H1 (cell line): ENCODE results near the gene GCGR. TPM values are rescaled to one million over a fixed set of nuclear protein-coding genes. Genes with fewer than 3 reads are reported as not detected.

Source experiments
- ATF2 ChIP-seq: IDR thresholded peaks from 2 replicates; pipeline ENCODE4 v1.6.1; 2012; ENCODE audit warnings: low read length, inconsistent platforms
- KDM4A ChIP-seq: IDR thresholded peaks from one replicate; pipeline ENCODE4 v1.7.1; 2012; ENCODE audit warnings: low read depth, mild to moderate bottlenecking, moderate library complexity, low read length, inconsistent platforms; ENCODE audit not compliant: severe bottlenecking
- SIRT6 ChIP-seq: IDR thresholded peaks from one replicate; pipeline ENCODE4 v1.7.1; 2012; ENCODE audit warnings: low read length, inconsistent platforms
- TAF7 ChIP-seq: optimal IDR thresholded peaks from 2 replicates; pipeline ENCODE3; 2011; ENCODE audit warnings: low read depth, mild to moderate bottlenecking, inconsistent platforms, low read length, moderate library complexity, borderline replicate concordance
- polyA plus RNA-seq, 7 experiments: library from polyadenylated mRNA; depleted of rRNA in 3 of 7; stranded (reverse) in 5 of 7; unstranded in 2 of 7; fragments of >200 nt in 5 of 7; fragments of 200-250 nt in 2 of 7; gene quantifications; 1 replicate in 5 of 7; 2 replicates in 1 of 7; 4 replicates in 1 of 7; pipeline versions ENCODE4 v1.2.1 to v1.2.3, GENCODE V29; 2011 to 2013; ENCODE audit warnings: missing spikeins in 2 of 7, mixed read lengths in 2 of 7
- total RNA-seq: library from RNA; stranded (reverse); fragmentation: NEBNext Ultra II Directional; extraction: Animal tissue kit (Norgen Biotek cat#: 25700); gene quantifications from 2 replicates; pipeline ENCODE4 v1.2.1, GENCODE V29; 2021

GCGR gene
- total and polyA plus RNA-seq, 2 of the 8 experiments (the other 6 are each of a cell fraction or from before 2014, with no cell fraction given), result 0.44 to 0.56 TPM

GRCh38 chr17:81863123-81863675, 59.2 kb downstream of the GCGR start (continued):
- TF ChIP-seq ATF2 (no peak), SIRT6 (no peak), TAF7 (no peak), KDM4A (no peak)

Other genes starting within 250 kb of the GCGR start
- gene NPLOC4, start 167.0 kb upstream of the GCGR start, total RNA-seq, result 79.8 and 92.7 TPM in 2 replicates
- gene NPLOC4, start 167.0 kb upstream of the GCGR start, polyA plus RNA-seq (2011; rRNA removed), result 70.7 and 75.0 TPM in 2 replicates
- 0.96 and 0.99 TPM in 2 replicates for gene TSPAN10, start 167.0 kb upstream of the GCGR start, total RNA-seq
- 0.83 and 1.1 TPM in 2 replicates for gene TSPAN10, start 167.0 kb upstream of the GCGR start, polyA plus RNA-seq (2011; rRNA removed)
- gene PDE6G, start 147.6 kb upstream of the GCGR start, total RNA-seq, result 5.8 and 6.4 TPM in 2 replicates
- 12.9 and 15.1 TPM in 2 replicates for gene PDE6G, start 147.6 kb upstream of the GCGR start, polyA plus RNA-seq (2011; rRNA removed)
- gene OXLD1, start 137.5 kb upstream of the GCGR start, total RNA-seq, result 35.9 and 41.5 TPM in 2 replicates
- 61.9 and 97.9 TPM in 2 replicates for gene OXLD1, start 137.5 kb upstream of the GCGR start, polyA plus RNA-seq (2011; rRNA removed)
- 38.6 and 39.8 TPM in 2 replicates for gene CCDC137, start 137.4 kb upstream of the GCGR start, total RNA-seq
- gene CCDC137, start 137.4 kb upstream of the GCGR start, polyA plus RNA-seq (2011; rRNA removed), result 17.6 and 23.3 TPM in 2 replicates
- gene ARL16, start 120.4 kb upstream of the GCGR start, total RNA-seq, result 37.0 and 41.8 TPM in 2 replicates
- 60.8 and 64.2 TPM in 2 replicates for gene ARL16, start 120.4 kb upstream of the GCGR start, polyA plus RNA-seq (2011; rRNA removed)
- gene HGS, start 120.1 kb upstream of the GCGR start, total RNA-seq, result 78.8 and 80.8 TPM in 2 replicates
- 99.7 and 144 TPM in 2 replicates for gene HGS, start 120.1 kb upstream of the GCGR start, polyA plus RNA-seq (2011; rRNA removed)
- gene MRPL12, start 100.8 kb upstream of the GCGR start, total RNA-seq, result 120 and 131 TPM in 2 replicates
- 141 and 190 TPM in 2 replicates for gene MRPL12, start 100.8 kb upstream of the GCGR start, polyA plus RNA-seq (2011; rRNA removed)
- 22.2 and 25.3 TPM in 2 replicates for gene SLC25A10, start 91.9 kb upstream of the GCGR start, total RNA-seq
- 43.0 and 60.9 TPM in 2 replicates for gene SLC25A10, start 91.9 kb upstream of the GCGR start, polyA plus RNA-seq (2011; rRNA removed)
- gene MCRIP1, start 29.1 kb downstream of the GCGR start, total RNA-seq, result 103 and 115 TPM in 2 replicates
- 151 and 250 TPM in 2 replicates for gene MCRIP1, start 29.1 kb downstream of the GCGR start, polyA plus RNA-seq (2011; rRNA removed)
- gene PPP1R27, start 30.9 kb downstream of the GCGR start, total RNA-seq, result not detected in 2 replicates
- 0.27 and 0.30 TPM in 2 replicates for gene PPP1R27, start 30.9 kb downstream of the GCGR start, polyA plus RNA-seq (2011; rRNA removed)
- gene P4HB, start 56.4 kb downstream of the GCGR start, total RNA-seq, result 374 and 379 TPM in 2 replicates
- 41.4 and 66.6 TPM in 2 replicates for gene P4HB, start 56.4 kb downstream of the GCGR start, polyA plus RNA-seq (2011; rRNA removed)
- 217 and 246 TPM in 2 replicates for gene ARHGDIA, start 67.2 kb downstream of the GCGR start, total RNA-seq
- 62.4 and 155 TPM in 2 replicates for gene ARHGDIA, start 67.2 kb downstream of the GCGR start, polyA plus RNA-seq (2011; rRNA removed)
- gene ALYREF, start 87.4 kb downstream of the GCGR start, total RNA-seq, result 186 and 191 TPM in 2 replicates
- 83.8 and 118 TPM in 2 replicates for gene ALYREF, start 87.4 kb downstream of the GCGR start, polyA plus RNA-seq (2011; rRNA removed)
- gene ANAPC11, start 87.6 kb downstream of the GCGR start, total RNA-seq, result 176 and 182 TPM in 2 replicates
- 963 and 1,221 TPM in 2 replicates for gene ANAPC11, start 87.6 kb downstream of the GCGR start, polyA plus RNA-seq (2011; rRNA removed)
- 0.80 and 1.5 TPM in 2 replicates for gene NPB, start 98.1 kb downstream of the GCGR start, total RNA-seq
- 2.5 and 3.9 TPM in 2 replicates for gene NPB, start 98.1 kb downstream of the GCGR start, polyA plus RNA-seq (2011; rRNA removed)
- 29.9 and 31.0 TPM in 2 replicates for gene PCYT2, start 107.2 kb downstream of the GCGR start, total RNA-seq
- 31.3 and 37.7 TPM in 2 replicates for gene PCYT2, start 107.2 kb downstream of the GCGR start, polyA plus RNA-seq (2011; rRNA removed)
- gene SIRT7, start 114.0 kb downstream of the GCGR start, total RNA-seq, result 16.6 and 18.7 TPM in 2 replicates
- gene SIRT7, start 114.0 kb downstream of the GCGR start, polyA plus RNA-seq (2011; rRNA removed), result 5.8 and 10.3 TPM in 2 replicates
- 26.9 and 27.7 TPM in 2 replicates for gene MAFG, start 123.6 kb downstream of the GCGR start, total RNA-seq
- 25.5 and 36.9 TPM in 2 replicates for gene MAFG, start 123.6 kb downstream of the GCGR start, polyA plus RNA-seq (2011; rRNA removed)
- gene PYCR1, start 133.2 kb downstream of the GCGR start, total RNA-seq, result 127 and 145 TPM in 2 replicates
- 213 and 284 TPM in 2 replicates for gene PYCR1, start 133.2 kb downstream of the GCGR start, polyA plus RNA-seq (2011; rRNA removed)
- gene MYADML2, start 143.1 kb downstream of the GCGR start, total RNA-seq, result 0.17 and 0.26 TPM in 2 replicates
- 0.47 TPM in 2 replicates for gene MYADML2, start 143.1 kb downstream of the GCGR start, polyA plus RNA-seq (2011; rRNA removed)
- 0.76 and 1.1 TPM in 2 replicates for gene NOTUM, start 157.0 kb downstream of the GCGR start, total RNA-seq
- 0.45 and 1.1 TPM in 2 replicates for gene NOTUM, start 157.0 kb downstream of the GCGR start, polyA plus RNA-seq (2011; rRNA removed)
- 41.8 and 43.7 TPM in 2 replicates for gene ASPSCR1, start 173.5 kb downstream of the GCGR start, total RNA-seq
- 33.3 and 54.6 TPM in 2 replicates for gene ASPSCR1, start 173.5 kb downstream of the GCGR start, polyA plus RNA-seq (2011; rRNA removed)
- 111 and 116 TPM in 2 replicates for gene CENPX, start 218.7 kb downstream of the GCGR start, total RNA-seq
- gene CENPX, start 218.7 kb downstream of the GCGR start, polyA plus RNA-seq (2011; rRNA removed), result 122 and 133 TPM in 2 replicates
- 28.2 and 29.0 TPM in 2 replicates for gene LRRC45, start 219.2 kb downstream of the GCGR start, total RNA-seq
- gene LRRC45, start 219.2 kb downstream of the GCGR start, polyA plus RNA-seq (2011; rRNA removed), result 11.5 and 17.3 TPM in 2 replicates
- 167 and 177 TPM in 2 replicates for gene RAC3, start 227.5 kb downstream of the GCGR start, total RNA-seq
- gene RAC3, start 227.5 kb downstream of the GCGR start, polyA plus RNA-seq (2011; rRNA removed), result 299 and 520 TPM in 2 replicates
- gene DCXR, start 233.5 kb downstream of the GCGR start, total RNA-seq, result 96.3 and 110 TPM in 2 replicates
- gene DCXR, start 233.5 kb downstream of the GCGR start, polyA plus RNA-seq (2011; rRNA removed), result 212 and 338 TPM in 2 replicates
- gene RFNG, start 247.7 kb downstream of the GCGR start, total RNA-seq, result 26.7 and 30.9 TPM in 2 replicates
- 28.4 and 50.3 TPM in 2 replicates for gene RFNG, start 247.7 kb downstream of the GCGR start, polyA plus RNA-seq (2011; rRNA removed)
- gene GPS1, start 247.7 kb downstream of the GCGR start, total RNA-seq, result 153 and 157 TPM in 2 replicates
- gene GPS1, start 247.7 kb downstream of the GCGR start, polyA plus RNA-seq (2011; rRNA removed), result 277 and 354 TPM in 2 replicates